ENCODE measurements around the gene PSME1.

Gene PSME1

GRCh38 chr14:24149302-24149969, 13.4 kb downstream of the PSME1 start:
- Histone ChIP-seq H3K4me3 (replicated peaks; ENCODE audit: low read depth, low read length) (no peak overlapping the region), H3K36me3 (ENCODE audit: control insufficient read depth, insufficient read depth, low read length) (peaks cover 31% of the 10 kb centered on the region), H3K27me3 (replicated peaks; ENCODE audit: control insufficient read depth, insufficient read depth, low read length) (no peaks in the 10 kb centered on the region)
- no peak for TF ChIP-seq CTCF (IDR thresholded peaks at IDR 0.05; ENCODE audit: insufficient read depth, low read length, poor library complexity, severe bottlenecking)
- DNase-seq (ENCODE audit: extremely low read depth, insufficient read length) = no peak

- Histone ChIP-seq H3K4me3 (replicated peaks; ENCODE audit: low read depth, low read length) (no peak overlapping the region), H3K27me3 (replicated peaks; ENCODE audit: control insufficient read depth, insufficient read depth, low read length) (no peaks in the 10 kb centered on the region), H3K36me3 (ENCODE audit: control insufficient read depth, insufficient read depth, low read length) (peaks cover 31% of the 10 kb centered on the region)
- DNase-seq (ENCODE audit: extremely low read depth, insufficient read length) = no peak
- no peak for TF ChIP-seq CTCF (IDR thresholded peaks at IDR 0.05; ENCODE audit: insufficient read depth, low read length, poor library complexity, severe bottlenecking)
Observed at GRCh38 chr14:24150061-24150460, 14.1 kb downstream of the PSME1 start.

DNA sequence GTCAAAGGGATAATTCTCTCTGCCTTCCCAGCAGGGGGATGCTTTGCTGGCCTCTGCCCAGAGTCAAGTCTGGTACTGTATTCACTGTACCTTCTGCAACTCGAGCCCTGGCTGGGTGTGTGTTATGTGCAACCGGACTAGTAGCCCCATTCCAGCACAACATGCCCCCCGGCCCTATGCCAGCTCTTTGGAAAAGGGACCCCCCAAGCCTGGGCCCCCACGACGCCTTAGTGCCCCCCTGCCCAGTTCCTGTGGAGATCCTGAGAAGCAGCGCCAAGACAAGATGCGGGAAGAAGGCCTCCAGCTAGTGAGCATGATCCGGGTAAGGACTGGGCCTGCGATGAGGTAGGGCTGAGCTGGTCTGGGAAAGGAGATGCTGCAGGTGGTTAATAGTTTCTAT, 14.6 kb downstream of the PSME1 start:
- Histone ChIP-seq H3K27me3 (replicated peaks; ENCODE audit: control insufficient read depth, insufficient read depth, low read length) (no peaks in the 10 kb centered on the region), H3K36me3 (ENCODE audit: control insufficient read depth, insufficient read depth, low read length) (peaks cover 32% of the 10 kb centered on the region), H3K4me3 (replicated peaks; ENCODE audit: low read depth, low read length) (no peak overlapping the region)
- TF ChIP-seq CTCF (IDR thresholded peaks at IDR 0.05; ENCODE audit: insufficient read depth, low read length, poor library complexity, severe bottlenecking) = no peak
- no peak for DNase-seq (ENCODE audit: extremely low read depth, insufficient read length)

DNA sequence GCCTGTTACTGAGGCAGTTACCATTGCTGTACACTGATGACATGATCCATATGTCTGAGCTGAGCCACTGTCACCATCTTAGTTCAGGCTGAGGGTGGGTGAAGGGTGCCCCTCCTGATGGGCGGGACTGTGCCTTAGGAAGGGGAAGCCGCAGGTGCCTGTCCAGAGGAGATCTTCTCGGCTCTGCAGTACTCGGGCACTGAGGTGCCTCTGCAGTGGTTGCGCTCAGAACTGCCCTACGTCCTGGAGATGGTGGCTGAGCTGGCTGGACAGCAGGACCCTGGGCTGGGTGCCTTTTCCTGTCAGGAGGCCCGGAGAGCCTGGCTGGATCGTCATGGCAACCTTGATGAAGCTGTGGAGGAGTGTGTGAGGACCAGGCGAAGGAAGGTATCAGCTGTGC, 15.0 kb downstream of the PSME1 start:
- TF ChIP-seq CTCF (IDR thresholded peaks at IDR 0.05; ENCODE audit: insufficient read depth, low read length, poor library complexity, severe bottlenecking) = no peak
- Histone ChIP-seq H3K36me3 (ENCODE audit: control insufficient read depth, insufficient read depth, low read length) (peaks cover 33% of the 10 kb centered on the region), H3K27me3 (replicated peaks; ENCODE audit: control insufficient read depth, insufficient read depth, low read length) (no peaks in the 10 kb centered on the region), H3K4me3 (replicated peaks; ENCODE audit: low read depth, low read length) (no peak overlapping the region)
- no peak for DNase-seq (ENCODE audit: extremely low read depth, insufficient read length)

DNA sequence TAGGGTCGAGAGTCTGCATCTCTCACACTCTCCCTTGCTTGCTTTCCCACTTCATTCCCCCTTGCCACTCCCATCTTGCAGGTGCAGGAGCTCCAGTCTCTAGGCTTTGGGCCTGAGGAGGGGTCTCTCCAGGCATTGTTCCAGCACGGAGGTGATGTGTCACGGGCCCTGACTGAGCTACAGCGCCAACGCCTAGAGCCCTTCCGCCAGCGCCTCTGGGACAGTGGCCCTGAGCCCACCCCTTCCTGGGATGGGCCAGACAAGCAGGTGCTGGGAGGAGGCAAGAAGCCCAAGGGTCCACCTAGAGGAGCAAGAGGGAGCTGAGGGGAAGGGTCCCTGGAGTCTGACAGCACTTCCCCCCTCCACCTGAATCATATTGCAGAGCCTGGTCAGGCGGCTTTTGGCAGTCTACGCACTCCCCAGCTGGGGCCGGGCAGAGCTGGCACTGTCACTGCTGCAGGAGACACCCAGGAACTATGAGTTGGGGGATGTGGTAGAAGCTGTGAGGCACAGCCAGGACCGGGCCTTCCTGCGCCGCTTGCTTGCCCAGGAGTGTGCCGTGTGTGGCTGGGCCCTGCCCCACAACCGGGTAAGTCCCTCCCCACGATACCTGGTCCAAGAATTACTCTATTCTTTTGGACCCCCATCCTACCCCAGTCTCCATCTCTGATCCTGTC, 15.5 kb downstream of the PSME1 start:
- Histone ChIP-seq H3K36me3 (ENCODE audit: control insufficient read depth, insufficient read depth, low read length) (peaks cover 36% of the 10 kb centered on the region), H3K4me3 (replicated peaks; ENCODE audit: low read depth, low read length) (no peak overlapping the region), H3K27me3 (replicated peaks; ENCODE audit: control insufficient read depth, insufficient read depth, low read length) (no peaks in the 10 kb centered on the region)
- TF ChIP-seq CTCF (IDR thresholded peaks at IDR 0.05; ENCODE audit: insufficient read depth, low read length, poor library complexity, severe bottlenecking) = no peak
- DNase-seq (ENCODE audit: extremely low read depth, insufficient read length) = no peak

All from GM06990 (cell line).